K562 (cell line): Measurements from ENCODE around the gene DLK1. TPM values are rescaled to one million over a fixed set of nuclear protein-coding genes. Genes with fewer than 3 reads are reported as not detected.

Experiments used
- ATAC-seq: fragments of 200-7000 bp; cut with Tn5 transposase; 3 replicates; pipeline ENCODE4 v1.9.1; 2020; ENCODE audit warnings: moderate library complexity
- BruUV-seq: library from RNA; stranded (reverse); fragments of 400-500 nt; replicated peaks from 2 replicates; lab custom pipeline; 2021; lab: Mats Ljungman, UMichigan
- CTCF ChIA-PET: fragments of 300-600 bp; formaldehyde crosslinking; extraction: SDS; loops from one replicate; lab custom pipeline; 2021; ENCODE audit warnings: low intra/inter-chr PET ratio; lab: Yijun Ruan, JAX
- POLR2A ChIA-PET: fragments of 300-600, 350-650 bp; sonication (Branson Sonifier 250); formaldehyde crosslinking; extraction: SDS; loops from one replicate; lab custom pipeline; 2021; ENCODE audit warnings: antibody characterized with exemption, inconsistent platforms; lab: Yijun Ruan, JAX
- DNase-seq, 4 experiments: peaks; one replicate each; pipeline versions ENCODE4 v3.0.0 to v3.0.0-alpha.2; 2011 to 2018; ENCODE audit warnings: low spot score in 3 of 4, mixed read lengths in 3 of 4; ENCODE audit errors: extremely low read depth in 1 of 4
- FAIRE-seq: peaks from 2 replicates; lab custom pipeline; 2011; peaks lifted over from hg19 to GRCh38; lab: Jason Lieb, UNC
- H2AFZ ChIP-seq: 2 replicates; pipeline ENCODE4 v1.6.0; 2011; ENCODE audit warnings: low read depth, low read length, control low read depth, inconsistent platforms
- H3K27ac ChIP-seq: fragments of 200-600 bp; 3 replicates; pipeline ENCODE4 v1.8.0; 2011; ENCODE audit warnings: low read depth, mild to moderate bottlenecking, control low read depth, inconsistent platforms, low read length, moderate library complexity, mixed read lengths; ENCODE audit errors: extremely low read depth
- H3K27me3 ChIP-seq, 2 experiments: fragments of 300-600 bp in 1 of 2; 2 replicates in 1 of 2; 3 replicates in 1 of 2; pipeline versions ENCODE4 v1.6.0 to v1.8.0; 2011; ENCODE audit warnings: inconsistent platforms in 2 of 2, low read length in 2 of 2, mild to moderate bottlenecking in 1 of 2, mixed read lengths in 1 of 2, moderate library complexity in 1 of 2; ENCODE audit not compliant: control insufficient read depth in 2 of 2, insufficient read depth in 2 of 2
- H3K36me3 ChIP-seq: fragments of 300-600 bp; 3 replicates; pipeline ENCODE4 v1.8.0; 2011; ENCODE audit warnings: mild to moderate bottlenecking, low read length, inconsistent platforms; ENCODE audit not compliant: control insufficient read depth, insufficient read depth
- H3K4me1 ChIP-seq, 2 experiments: fragments of 200-600 bp in 1 of 2; replicated peaks in 1 of 2; 2 replicates in 1 of 2; 3 replicates in 1 of 2; pipeline versions ENCODE4 v1.5.1 to v1.8.0; 2011; ENCODE audit warnings: inconsistent platforms in 2 of 2, low read length in 2 of 2, mild to moderate bottlenecking in 1 of 2, mixed read lengths in 1 of 2, moderate library complexity in 1 of 2; ENCODE audit not compliant: control insufficient read depth in 2 of 2, insufficient read depth in 2 of 2
- H3K4me2 ChIP-seq: 2 replicates; pipeline ENCODE4 v1.6.1; 2011; ENCODE audit warnings: low read length, control low read depth, inconsistent platforms, mixed read lengths; ENCODE audit not compliant: insufficient read depth
- H3K4me3 ChIP-seq: fragments of 200-600 bp; sonication (generic), shearing (Covaris generic); 2 replicates; pipeline ENCODE4 v1.5.1; 2016; ENCODE audit warnings: control low read depth, inconsistent platforms
- H3K79me2 ChIP-seq: fragments of 200-600 bp; 3 replicates; pipeline ENCODE4 v1.8.0; 2011; ENCODE audit warnings: low read length, inconsistent platforms; ENCODE audit not compliant: control insufficient read depth, insufficient read depth
- H3K9ac ChIP-seq, 2 experiments: 2 replicates each; pipeline versions ENCODE4 v1.6.0 to v1.6.1; 2011; ENCODE audit warnings: low read depth in 2 of 2, low read length in 2 of 2, control low read depth in 1 of 2, inconsistent platforms in 1 of 2, mild to moderate bottlenecking in 1 of 2, mixed read lengths in 1 of 2; ENCODE audit not compliant: insufficient read depth in 1 of 2
- H3K9me1 ChIP-seq: one replicate; pipeline ENCODE4 v1.6.0; 2011; ENCODE audit warnings: inconsistent platforms, mild to moderate bottlenecking, low read length, moderate library complexity; ENCODE audit not compliant: control insufficient read depth, insufficient read depth
- H3K9me3 ChIP-seq: replicated peaks from 2 replicates; pipeline ENCODE4 v1.5.1; 2011; ENCODE audit warnings: low read depth, low read length, inconsistent platforms; ENCODE audit not compliant: control insufficient read depth, insufficient read depth
- H4K20me1 ChIP-seq: replicated peaks from 2 replicates; pipeline ENCODE4 v1.6.1; 2011; ENCODE audit warnings: low read length, inconsistent platforms, mixed read lengths; ENCODE audit not compliant: control insufficient read depth, insufficient read depth
- ARID3B ChIP-seq: fragments of 250-450 bp; sonication (Bioruptor Pico); IDR thresholded peaks from 2 replicates; pipeline ENCODE4 v1.4.0; 2020; ENCODE audit warnings: borderline replicate concordance
- BMI1 ChIP-seq: fragments of 150-350 bp; IDR thresholded peaks from 2 replicates; pipeline ENCODE4 v1.6.1; 2014; ENCODE audit warnings: low read length
- GATA2 ChIP-seq: sonication (generic); formaldehyde crosslinking; IDR thresholded peaks from 2 replicates; pipeline ENCODE4 v1.4.0; 2020; ENCODE audit warnings: mild to moderate bottlenecking, missing genetic modification reagents
- KAT2B ChIP-seq: IDR thresholded peaks from one replicate; pipeline ENCODE4 v1.6.1; 2012; ENCODE audit warnings: low read depth, mild to moderate bottlenecking, control low read depth, inconsistent platforms, low read length, moderate library complexity
- RB1 ChIP-seq: fragments of 450-650 bp; IDR thresholded peaks from 2 replicates; pipeline ENCODE4 v1.6.1; 2017; ENCODE audit warnings: low read depth, mild to moderate bottlenecking
- ZBTB2 ChIP-seq: fragments of 450-650 bp; IDR thresholded peaks from 2 replicates; pipeline ENCODE4 v1.6.1; 2016; ENCODE audit warnings: antibody characterized with exemption
- ZEB2 ChIP-seq: fragments of 450-650 bp; IDR thresholded peaks from 2 replicates; pipeline ENCODE4 v1.6.1; 2016
- ZNF57 ChIP-seq: fragments of 450-650 bp; formaldehyde crosslinking; IDR thresholded peaks from 2 replicates; pipeline ENCODE4 v1.4.0; 2020; ENCODE audit warnings: mild to moderate bottlenecking, moderate library complexity
- ZNF717 ChIP-seq: fragments of 250-450 bp; sonication (Bioruptor Pico); IDR thresholded peaks from 2 replicates; pipeline ENCODE4 v1.5.0; 2021
- WGBS: fragments of 100-300 bp; shearing (Covaris generic); methylation state at CpG from one replicate; pipeline ENCODE4 v1.1.6; 2016; ENCODE audit warnings: low coverage, mixed read lengths; ENCODE audit not compliant: insufficient coverage; ENCODE audit errors: missing lambda C conversion rate; 5-methylcytosine and 5-hydroxymethylcytosine counted together
- in situ Hi-C: fragments of 300-500 bp; cut with MboI; formaldehyde crosslinking; loops from 4 replicates; pipeline ENCODE4 v1.15.0; 2018; ENCODE audit warnings: inconsistent platforms, mixed read lengths
- intact Hi-C: fragments of 100-400 bp; cut with micrococcal nuclease; formaldehyde crosslinking; loops from 2 replicates; pipeline ENCODE4 v1.14.2; 2022
- polyA plus RNA-seq, 8 experiments: library from polyadenylated mRNA; depleted of rRNA in 4 of 8; stranded (reverse) in 5 of 8; unstranded in 3 of 8; fragments of >200 nt; fragmentation: Nextera tagmentation in 2 of 8; fragmentation: Illumina TruSeq in 1 of 8; extraction: Ambion mirVana in 2 of 8; extraction: Trizol in 1 of 8; gene quantifications; 2 replicates each; pipeline versions ENCODE4 v1.2.1 to v1.2.3, GENCODE V29; 2011 to 2014; ENCODE audit warnings: inconsistent platforms in 1 of 8, missing spikeins in 1 of 8
- total RNA-seq, 7 experiments: library from RNA; depleted of rRNA in 6 of 7; stranded (reverse); fragments of >200 nt in 6 of 7; fragmentation: Illumina TruSeq in 2 of 7; extraction: Trizol in 2 of 7; gene quantifications; 2 replicates each; pipeline versions ENCODE4 v1.2.1 to v1.2.3, GENCODE V29; 2011 to 2021; ENCODE audit warnings: low replicate concordance in 1 of 7

The DLK1 gene
- total and polyA plus RNA-seq, 9 of the 15 experiments (the other 6 are each of a cell fraction or from before 2014, with no cell fraction given): 4.4 to 97.2 (median 15.3) TPM

- no peak for TF ChIP-seq KAT2B
- TF ChIP-seq ZBTB2: no peak
- no peak for TF ChIP-seq ZNF717 (CRISPR knock-in tag)
These were observed 39.8 kb upstream of the DLK1 start (continued) for GRCh38 chr14:100686858-100687257.

GRCh38 chr14:100687386-100687785 is 39.3 kb upstream of the DLK1 start:
- no peaks in the 10 kb centered on the region for H3K9me1 ChIP-seq
- peaks cover 18 to 36% of the 10 kb centered on the region in 2 experiments for H3K4me1 ChIP-seq
- no peaks in the 10 kb centered on the region for H3K27me3 ChIP-seq
- WGBS: 29% methylated on average over 6 of the region's 12 CpGs
- DNase-seq (no peak), FAIRE-seq (no peak), ATAC-seq (no peak)
- no peak overlapping the region for H3K27ac ChIP-seq
- intact Hi-C loops: no loop called here
- TF ChIP-seq ZEB2: no peak
- no peak for TF ChIP-seq ARID3B (CRISPR knock-in tag)
- TF ChIP-seq GATA2 (CRISPR knock-in tag): no peak
- no peak for TF ChIP-seq BMI1
- TF ChIP-seq RB1: no peak
- no peak for TF ChIP-seq ZNF57
- no peaks in the 10 kb centered on the region for H3K9me3 ChIP-seq
- H3K79me2 ChIP-seq: no peaks in the 10 kb centered on the region
- no TSS peak for BruUV-seq
- no peak overlapping the region for H3K4me3 ChIP-seq
- ChIA-PET CTCF (no interaction called here), POLR2A (no interaction called here)
- H4K20me1 ChIP-seq: no peaks in the 10 kb centered on the region
- in situ Hi-C loops: no loop called here
- H3K4me2 ChIP-seq: no peak overlapping the region
- H2AFZ ChIP-seq: no peak overlapping the region
- H3K36me3 ChIP-seq: no peaks in the 10 kb centered on the region
- no peak overlapping the region for H3K9ac ChIP-seq
